Thyroid gland (tissue), 4 donors: Measurements from ENCODE around the gene FOXD1.

Source experiments
- CTCF ChIP-seq, 6 experiments: fragments of 200-600 bp in 3 of 6; fragments of 450-650 bp in 3 of 6; sonication (generic) in 3 of 6; IDR thresholded peaks; one replicate each; pipeline ENCODE4 v1.5.1; 2016 to 2019; ENCODE audit warnings: antibody characterized with exemption in 6 of 6, mild to moderate bottlenecking in 2 of 6, inconsistent platforms in 1 of 6, moderate library complexity in 1 of 6
- POLR2A ChIP-seq, 2 donors: fragments of 450-650 bp; IDR thresholded peaks; one replicate each; pipeline ENCODE4 v1.6.1; 2017; ENCODE audit warnings: antibody characterized with exemption in 2 of 2, mild to moderate bottlenecking in 2 of 2, moderate library complexity in 1 of 2

- TF ChIP-seq CTCF (IDR thresholded peaks at IDR 0.05): no peak
- no peak for TF ChIP-seq POLR2A (IDR thresholded peaks at IDR 0.05)
These were observed 36.0 kb downstream of the FOXD1 start for GRCh38 chr5:73412597-73412988.
